HepG2 (cell line): ENCODE data around the gene DTNB. TPM values are rescaled to one million over a fixed set of nuclear protein-coding genes. Genes with fewer than 3 reads are reported as not detected.

Experiments used
- ARID5B ChIP-seq: IDR thresholded peaks from 2 replicates; pipeline ENCODE4 v1.4.0; 2020; ENCODE audit warnings: mild to moderate bottlenecking, missing genetic modification reagents
- DNMT3B ChIP-seq: conservative IDR thresholded peaks from 2 replicates; pipeline ENCODE4 v1.6.1; 2016; ENCODE audit warnings: missing biosample characterization, control low read depth
- FOXC1 ChIP-seq: sonication (generic); formaldehyde crosslinking; IDR thresholded peaks from 2 replicates; pipeline ENCODE4 v1.8.0; 2022; ENCODE audit warnings: mild to moderate bottlenecking, missing genetic modification reagents, borderline replicate concordance
- HDAC2 ChIP-seq: sonication (generic); formaldehyde crosslinking; IDR thresholded peaks from 2 replicates; pipeline ENCODE4 v1.4.0; 2020; ENCODE audit warnings: missing genetic modification reagents
- HMG20B ChIP-seq: conservative IDR thresholded peaks from 2 replicates; pipeline ENCODE4 v1.6.1; 2016; ENCODE audit warnings: missing genetic modification reagents, missing compliant biosample characterization
- HNF1B ChIP-seq: sonication (generic); formaldehyde crosslinking; IDR thresholded peaks from 2 replicates; pipeline ENCODE4 v1.5.1; 2020; ENCODE audit warnings: mild to moderate bottlenecking, moderate library complexity, missing genetic modification reagents
- POGZ ChIP-seq: sonication (generic); formaldehyde crosslinking; IDR thresholded peaks from 2 replicates; pipeline ENCODE4 v1.4.0; 2020; ENCODE audit warnings: mild to moderate bottlenecking, missing genetic modification reagents
- POLR2AphosphoS2 ChIP-seq: IDR thresholded peaks from 2 replicates; pipeline ENCODE4 v1.6.1; 2011; ENCODE audit warnings: low read depth, low read length, improper control_type of control experiment
- RAD21 ChIP-seq: fragments of 450-650 bp; formaldehyde crosslinking; IDR thresholded peaks from 2 replicates; pipeline ENCODE4 v1.5.0; 2020; ENCODE audit warnings: mild to moderate bottlenecking
- SIX4 ChIP-seq: sonication (generic); formaldehyde crosslinking; IDR thresholded peaks from 2 replicates; pipeline ENCODE4 v1.4.0; 2020; ENCODE audit warnings: missing genetic modification reagents
- SKIL ChIP-seq: sonication (generic); formaldehyde crosslinking; IDR thresholded peaks from 2 replicates; pipeline ENCODE4 v1.8.0; 2022; ENCODE audit warnings: missing genetic modification reagents, mild to moderate bottlenecking, moderate library complexity, borderline replicate concordance
- SP1 ChIP-seq, 2 experiments: fragments of 450-650 bp in 1 of 2; sonication (generic) in 1 of 2; formaldehyde crosslinking in 1 of 2; IDR thresholded peaks; 2 replicates each; pipeline versions ENCODE4 v1.4.0 to v1.6.1; 2016 to 2020; ENCODE audit warnings: missing genetic modification reagents in 1 of 2
- SP140L ChIP-seq: sonication (generic); formaldehyde crosslinking; IDR thresholded peaks from 2 replicates; pipeline ENCODE4 v1.4.0; 2020; ENCODE audit warnings: missing genetic modification reagents, borderline replicate concordance
- SRSF1 ChIP-seq: fragments of 200-400 bp; formaldehyde crosslinking; optimal IDR thresholded peaks from 2 replicates; pipeline ENCODE3; 2017; ENCODE audit warnings: mild to moderate bottlenecking, low read depth, low read length, moderate library complexity
- ZBTB2 ChIP-seq: sonication (generic); formaldehyde crosslinking; IDR thresholded peaks from 2 replicates; pipeline ENCODE4 v1.8.0; 2022; ENCODE audit warnings: low read depth, missing genetic modification reagents
- ZMYM2 ChIP-seq: sonication (generic); formaldehyde crosslinking; IDR thresholded peaks from 2 replicates; pipeline ENCODE4 v1.8.0; 2022; ENCODE audit warnings: mild to moderate bottlenecking, missing genetic modification reagents
- ZMYM4 ChIP-seq: sonication (generic); formaldehyde crosslinking; IDR thresholded peaks from 2 replicates; pipeline ENCODE4 v1.8.1; 2023; ENCODE audit warnings: mild to moderate bottlenecking, missing genetic modification reagents
- ZNF597 ChIP-seq: sonication (generic); formaldehyde crosslinking; IDR thresholded peaks from 2 replicates; pipeline ENCODE4 v1.5.0; 2020; ENCODE audit warnings: missing genetic modification reagents
- ZNF816 ChIP-seq: sonication (generic); formaldehyde crosslinking; IDR thresholded peaks from 2 replicates; pipeline ENCODE4 v1.8.0; 2022; ENCODE audit warnings: missing genetic modification reagents, mild to moderate bottlenecking, borderline replicate concordance
- polyA plus RNA-seq, 8 experiments: library from polyadenylated mRNA; depleted of rRNA in 3 of 8; stranded (reverse) in 7 of 8; unstranded in 1 of 8; fragments of >200 nt; fragmentation: Illumina TruSeq in 4 of 8; extraction: Trizol in 4 of 8; gene quantifications; 2 replicates each; pipeline versions ENCODE4 v1.2.1 to v1.2.3, GENCODE V29; 2011 to 2016; ENCODE audit warnings: low read depth in 4 of 8, missing spikeins in 1 of 8, mixed read lengths in 1 of 8; ENCODE audit not compliant: insufficient read depth in 1 of 8
- total RNA-seq, 5 experiments: library from RNA; depleted of rRNA; stranded (reverse); fragments of >200 nt; fragmentation: Illumina TruSeq; extraction: Trizol; gene quantifications; 2 replicates each; pipeline ENCODE4 v1.2.3, GENCODE V29; 2016; ENCODE audit warnings: low read depth in 1 of 5

The DTNB gene
- total and polyA plus RNA-seq, 2 of the 13 experiments (the other 11 are each of a cell fraction or from before 2014, with no cell fraction given), result 14.4 to 23.9 TPM

GRCh38 chr2:25342372-25343186, 330.8 kb downstream of the DTNB start (continued):
- TF ChIP-seq ZNF816 (CRISPR knock-in tag), result no peak
- peak; percentile 77 for TF ChIP-seq HMG20B (CRISPR knock-in tag)
- TF ChIP-seq HDAC2 (CRISPR knock-in tag), result peak; percentile 95
- TF ChIP-seq HNF1B, result peak; percentile 90
- TF ChIP-seq ZMYM2, result peak; percentile 62; the same call in 1 of the 2 replicates
- TF ChIP-seq DNMT3B, result no peak
- peak; percentile 99 for TF ChIP-seq SRSF1
- peak; percentile 98 for TF ChIP-seq RAD21 (CRISPR knock-in tag)
- TF ChIP-seq SKIL, result peak; percentile 78
- TF ChIP-seq ARID5B (CRISPR knock-in tag), result peak; percentile 79
- TF ChIP-seq SP140L (CRISPR knock-in tag), result peak; percentile 53; the same call in 1 of the 2 replicates
- TF ChIP-seq ZMYM4, result peak; percentile 89
- peak; percentile 93 for TF ChIP-seq ZBTB2 (CRISPR knock-in tag)
- TF ChIP-seq SIX4 (CRISPR knock-in tag), result peak; percentile 83
- peak; percentile 93 for TF ChIP-seq POGZ (CRISPR knock-in tag)
- no peak for TF ChIP-seq POLR2AphosphoS2
- peak; percentile 90 for TF ChIP-seq FOXC1 (CRISPR knock-in tag)
- no peak for TF ChIP-seq ZNF597 (CRISPR knock-in tag)
- no peak for TF ChIP-seq SP1 (IDR thresholded peaks at IDR 0.05)
- peak; percentile 80; the same call in 1 of the 2 replicates for TF ChIP-seq SP1 (CRISPR knock-in tag; IDR thresholded peaks at IDR 0.05)
